ENCODE measurements around the gene STAG1. TPM values are rescaled to one million over a fixed set of nuclear protein-coding genes. Genes with fewer than 3 reads are reported as not detected.

Gene STAG1
- total and polyA plus RNA-seq, 4 donors, result 4.6 to 28.0 (median 16.6) TPM

DNA sequence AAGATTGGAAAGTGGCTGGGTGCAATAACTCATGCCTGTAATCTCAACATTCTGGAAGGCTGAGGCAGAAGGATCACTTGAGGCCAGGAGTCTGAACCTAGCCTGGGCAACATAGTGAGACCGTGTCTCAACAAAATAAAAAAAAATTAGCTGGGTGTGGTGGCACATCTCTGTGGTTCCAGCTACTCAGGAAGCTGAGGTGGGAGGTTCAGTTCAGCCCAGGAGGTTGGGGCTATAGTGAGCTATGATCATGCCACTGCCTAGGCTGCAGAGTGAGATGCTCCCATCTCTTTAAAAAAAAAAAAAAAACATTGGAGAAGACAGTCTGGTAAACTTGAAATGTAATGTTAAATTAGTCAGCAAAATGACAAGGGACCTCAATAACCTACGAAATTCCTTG, 57.9 kb downstream of the STAG1 start:
- TF ChIP-seq FOXA1 (IDR thresholded peaks at IDR 0.05), result no peak
- TF ChIP-seq, protein P1, sequence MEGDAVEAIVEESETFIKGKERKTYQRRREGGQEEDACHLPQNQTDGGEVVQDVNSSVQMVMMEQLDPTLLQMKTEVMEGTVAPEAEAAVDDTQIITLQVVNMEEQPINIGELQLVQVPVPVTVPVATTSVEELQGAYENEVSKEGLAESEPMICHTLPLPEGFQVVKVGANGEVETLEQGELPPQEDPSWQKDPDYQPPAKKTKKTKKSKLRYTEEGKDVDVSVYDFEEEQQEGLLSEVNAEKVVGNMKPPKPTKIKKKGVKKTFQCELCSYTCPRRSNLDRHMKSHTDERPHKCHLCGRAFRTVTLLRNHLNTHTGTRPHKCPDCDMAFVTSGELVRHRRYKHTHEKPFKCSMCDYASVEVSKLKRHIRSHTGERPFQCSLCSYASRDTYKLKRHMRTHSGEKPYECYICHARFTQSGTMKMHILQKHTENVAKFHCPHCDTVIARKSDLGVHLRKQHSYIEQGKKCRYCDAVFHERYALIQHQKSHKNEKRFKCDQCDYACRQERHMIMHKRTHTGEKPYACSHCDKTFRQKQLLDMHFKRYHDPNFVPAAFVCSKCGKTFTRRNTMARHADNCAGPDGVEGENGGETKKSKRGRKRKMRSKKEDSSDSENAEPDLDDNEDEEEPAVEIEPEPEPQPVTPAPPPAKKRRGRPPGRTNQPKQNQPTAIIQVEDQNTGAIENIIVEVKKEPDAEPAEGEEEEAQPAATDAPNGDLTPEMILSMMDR (IDR thresholded peaks at IDR 0.05; ENCODE audit: low read depth, low read length, missing input control), result no peak
- no peak for TF ChIP-seq YY1 (IDR thresholded peaks at IDR 0.05)
- no peak for TF ChIP-seq HNF4G (IDR thresholded peaks at IDR 0.05)
- no peak for TF ChIP-seq RXRA (IDR thresholded peaks at IDR 0.05)
- TF ChIP-seq, protein P2, sequence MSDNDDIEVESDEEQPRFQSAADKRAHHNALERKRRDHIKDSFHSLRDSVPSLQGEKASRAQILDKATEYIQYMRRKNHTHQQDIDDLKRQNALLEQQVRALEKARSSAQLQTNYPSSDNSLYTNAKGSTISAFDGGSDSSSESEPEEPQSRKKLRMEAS (IDR thresholded peaks at IDR 0.05), result no peak
- no peak for TF ChIP-seq FOXA2 (IDR thresholded peaks at IDR 0.05)
- TF ChIP-seq SP1 (IDR thresholded peaks at IDR 0.05), result no peak
- TF ChIP-seq NR2F2 (IDR thresholded peaks at IDR 0.05), result no peak
- TF ChIP-seq HNF4A (conservative IDR thresholded peaks at IDR 0.05), result no peak
- TF ChIP-seq TAF1 (conservative IDR thresholded peaks at IDR 0.05), result no peak
- TF ChIP-seq JUND (IDR thresholded peaks at IDR 0.05), result no peak
- TF ChIP-seq, protein P3, sequence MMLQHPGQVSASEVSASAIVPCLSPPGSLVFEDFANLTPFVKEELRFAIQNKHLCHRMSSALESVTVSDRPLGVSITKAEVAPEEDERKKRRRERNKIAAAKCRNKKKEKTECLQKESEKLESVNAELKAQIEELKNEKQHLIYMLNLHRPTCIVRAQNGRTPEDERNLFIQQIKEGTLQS (IDR thresholded peaks at IDR 0.05), result no peak
- TF ChIP-seq GABPA (IDR thresholded peaks at IDR 0.05 in 1 of 2, conservative IDR thresholded peaks at IDR 0.05 in 1 of 2), result no peak
- TF ChIP-seq, protein P4, sequence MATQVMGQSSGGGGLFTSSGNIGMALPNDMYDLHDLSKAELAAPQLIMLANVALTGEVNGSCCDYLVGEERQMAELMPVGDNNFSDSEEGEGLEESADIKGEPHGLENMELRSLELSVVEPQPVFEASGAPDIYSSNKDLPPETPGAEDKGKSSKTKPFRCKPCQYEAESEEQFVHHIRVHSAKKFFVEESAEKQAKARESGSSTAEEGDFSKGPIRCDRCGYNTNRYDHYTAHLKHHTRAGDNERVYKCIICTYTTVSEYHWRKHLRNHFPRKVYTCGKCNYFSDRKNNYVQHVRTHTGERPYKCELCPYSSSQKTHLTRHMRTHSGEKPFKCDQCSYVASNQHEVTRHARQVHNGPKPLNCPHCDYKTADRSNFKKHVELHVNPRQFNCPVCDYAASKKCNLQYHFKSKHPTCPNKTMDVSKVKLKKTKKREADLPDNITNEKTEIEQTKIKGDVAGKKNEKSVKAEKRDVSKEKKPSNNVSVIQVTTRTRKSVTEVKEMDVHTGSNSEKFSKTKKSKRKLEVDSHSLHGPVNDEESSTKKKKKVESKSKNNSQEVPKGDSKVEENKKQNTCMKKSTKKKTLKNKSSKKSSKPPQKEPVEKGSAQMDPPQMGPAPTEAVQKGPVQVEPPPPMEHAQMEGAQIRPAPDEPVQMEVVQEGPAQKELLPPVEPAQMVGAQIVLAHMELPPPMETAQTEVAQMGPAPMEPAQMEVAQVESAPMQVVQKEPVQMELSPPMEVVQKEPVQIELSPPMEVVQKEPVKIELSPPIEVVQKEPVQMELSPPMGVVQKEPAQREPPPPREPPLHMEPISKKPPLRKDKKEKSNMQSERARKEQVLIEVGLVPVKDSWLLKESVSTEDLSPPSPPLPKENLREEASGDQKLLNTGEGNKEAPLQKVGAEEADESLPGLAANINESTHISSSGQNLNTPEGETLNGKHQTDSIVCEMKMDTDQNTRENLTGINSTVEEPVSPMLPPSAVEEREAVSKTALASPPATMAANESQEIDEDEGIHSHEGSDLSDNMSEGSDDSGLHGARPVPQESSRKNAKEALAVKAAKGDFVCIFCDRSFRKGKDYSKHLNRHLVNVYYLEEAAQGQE (IDR thresholded peaks at IDR 0.05), result no peak
- TF ChIP-seq, protein P5, sequence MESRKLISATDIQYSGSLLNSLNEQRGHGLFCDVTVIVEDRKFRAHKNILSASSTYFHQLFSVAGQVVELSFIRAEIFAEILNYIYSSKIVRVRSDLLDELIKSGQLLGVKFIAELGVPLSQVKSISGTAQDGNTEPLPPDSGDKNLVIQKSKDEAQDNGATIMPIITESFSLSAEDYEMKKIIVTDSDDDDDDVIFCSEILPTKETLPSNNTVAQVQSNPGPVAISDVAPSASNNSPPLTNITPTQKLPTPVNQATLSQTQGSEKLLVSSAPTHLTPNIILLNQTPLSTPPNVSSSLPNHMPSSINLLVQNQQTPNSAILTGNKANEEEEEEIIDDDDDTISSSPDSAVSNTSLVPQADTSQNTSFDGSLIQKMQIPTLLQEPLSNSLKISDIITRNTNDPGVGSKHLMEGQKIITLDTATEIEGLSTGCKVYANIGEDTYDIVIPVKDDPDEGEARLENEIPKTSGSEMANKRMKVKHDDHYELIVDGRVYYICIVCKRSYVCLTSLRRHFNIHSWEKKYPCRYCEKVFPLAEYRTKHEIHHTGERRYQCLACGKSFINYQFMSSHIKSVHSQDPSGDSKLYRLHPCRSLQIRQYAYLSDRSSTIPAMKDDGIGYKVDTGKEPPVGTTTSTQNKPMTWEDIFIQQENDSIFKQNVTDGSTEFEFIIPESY (IDR thresholded peaks at IDR 0.05), result no peak
- H3K4me1 ChIP-seq (ENCODE audit: control insufficient read depth in 4 of 4, insufficient read depth in 4 of 4, low read length in 3 of 4), result no peaks in the 10 kb centered on the region
- WGBS, result 80% methylated on average over 2 of the region's 2 CpGs

DNA sequence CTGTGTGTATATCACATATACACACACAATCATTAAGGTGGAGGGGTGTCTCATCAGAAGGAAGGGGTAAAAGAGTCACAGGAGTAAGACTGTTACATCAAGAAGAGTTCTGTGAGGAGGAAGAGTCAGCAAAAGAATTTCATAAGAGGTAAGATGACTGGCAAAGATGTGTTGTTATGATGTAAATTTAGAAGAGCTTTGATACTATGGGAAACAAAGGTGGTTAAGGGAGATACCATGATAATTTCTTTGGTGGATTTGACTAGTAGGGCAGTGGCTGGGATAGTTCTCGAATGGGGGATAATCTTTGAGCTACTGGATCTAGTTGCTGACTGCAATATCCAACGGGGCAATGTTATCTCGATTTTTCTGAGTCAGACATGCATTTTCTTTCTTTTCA, 61.6 kb downstream of the STAG1 start:
- no peaks in the 10 kb centered on the region for H3K36me3 ChIP-seq (ENCODE audit: control insufficient read depth in 4 of 4, insufficient read depth in 3 of 4, low read depth in 1 of 4, low read length in 3 of 4)
- 94% methylated on average over 3 of the region's 3 CpGs for WGBS
- H3K9ac ChIP-seq (ENCODE audit: low read depth in 1 of 2, low read length in 2 of 2), result no peak overlapping the region
- H3K4me1 ChIP-seq (ENCODE audit: control insufficient read depth in 4 of 4, insufficient read depth in 4 of 4, low read length in 3 of 4), result no peaks in the 10 kb centered on the region
- no peak for DNase-seq (ENCODE audit: low spot score)
- H3K4me3 ChIP-seq (ENCODE audit: low read depth in 1 of 3, low read length in 3 of 3), result no peak overlapping the region
- H3K27me3 ChIP-seq (ENCODE audit: control insufficient read depth in 4 of 4, insufficient read depth in 4 of 4, low read length in 3 of 4), result no peaks in the 10 kb centered on the region
- TF ChIP-seq, protein P2 (IDR thresholded peaks at IDR 0.05), result no peak
- TF ChIP-seq, protein P5 (IDR thresholded peaks at IDR 0.05), result no peak
- no peak for TF ChIP-seq FOXA2 (IDR thresholded peaks at IDR 0.05)
- no peak for TF ChIP-seq FOXA1 (IDR thresholded peaks at IDR 0.05)
- TF ChIP-seq HNF4A (conservative IDR thresholded peaks at IDR 0.05), result no peak
- no peak for TF ChIP-seq SP1 (IDR thresholded peaks at IDR 0.05)
- no peak for TF ChIP-seq GABPA (IDR thresholded peaks at IDR 0.05 in 1 of 2, conservative IDR thresholded peaks at IDR 0.05 in 1 of 2)
- no peak for TF ChIP-seq RAD21 (IDR thresholded peaks at IDR 0.05)
- no peak for TF ChIP-seq RXRA (IDR thresholded peaks at IDR 0.05)
- TF ChIP-seq JUND (IDR thresholded peaks at IDR 0.05), result no peak
- no peak for TF ChIP-seq HNF4G (IDR thresholded peaks at IDR 0.05)
- TF ChIP-seq, protein P4 (IDR thresholded peaks at IDR 0.05), result no peak
- no peaks in the 10 kb centered on the region for H3K9me3 ChIP-seq (ENCODE audit: control insufficient read depth in 4 of 4, low read length in 3 of 4)
- H3K27ac ChIP-seq (ENCODE audit: low read depth in 1 of 2, low read length in 2 of 2), result no peak overlapping the region

More for the DNA sequence above, 57.9 kb downstream of the STAG1 start:
- H3K27me3 ChIP-seq (ENCODE audit: control insufficient read depth in 4 of 4, insufficient read depth in 4 of 4, low read length in 3 of 4), result no peaks in the 10 kb centered on the region
- no peak overlapping the region for H3K27ac ChIP-seq (ENCODE audit: low read depth in 1 of 2, low read length in 2 of 2)
- H3K9ac ChIP-seq (ENCODE audit: low read depth in 1 of 2, low read length in 2 of 2), result no peak overlapping the region
- no peaks in the 10 kb centered on the region for H3K36me3 ChIP-seq (ENCODE audit: control insufficient read depth in 4 of 4, insufficient read depth in 3 of 4, low read depth in 1 of 4, low read length in 3 of 4)
- no peak overlapping the region for H3K4me3 ChIP-seq (ENCODE audit: low read depth in 1 of 3, low read length in 3 of 3)
- no peak for DNase-seq (ENCODE audit: low spot score)
- H3K9me3 ChIP-seq (ENCODE audit: control insufficient read depth in 4 of 4, low read length in 3 of 4), result peaks cover 0 to 2% (median 0%) of the 10 kb centered on the region in 4 donors
